GM19023 (cell line): ENCODE data around the gene FHIP1B.
"Not testable (repeated sequence)": the region's sequence is repeated elsewhere in the genome, so short reads cannot be mapped to it uniquely, and the experiment has no call there.

Experiments used
- ATAC-seq: cut with Tn5 transposase; IDR thresholded peaks from one replicate; pipeline ENCODE4 v1.9.1; 2021; ENCODE audit warnings: mild to moderate bottlenecking, moderate library complexity; ENCODE audit not compliant: unreplicated experiment

FHIP1B gene

GRCh38 chr11:6234387-6235107, at the start of gene FHIP1B:
TSS of gene FHIP1B (minus strand) at chr11:6234636. CDS start at chr11:6224516, 10,120 bp downstream.
- peak; percentile 95 for ATAC-seq

DNA sequence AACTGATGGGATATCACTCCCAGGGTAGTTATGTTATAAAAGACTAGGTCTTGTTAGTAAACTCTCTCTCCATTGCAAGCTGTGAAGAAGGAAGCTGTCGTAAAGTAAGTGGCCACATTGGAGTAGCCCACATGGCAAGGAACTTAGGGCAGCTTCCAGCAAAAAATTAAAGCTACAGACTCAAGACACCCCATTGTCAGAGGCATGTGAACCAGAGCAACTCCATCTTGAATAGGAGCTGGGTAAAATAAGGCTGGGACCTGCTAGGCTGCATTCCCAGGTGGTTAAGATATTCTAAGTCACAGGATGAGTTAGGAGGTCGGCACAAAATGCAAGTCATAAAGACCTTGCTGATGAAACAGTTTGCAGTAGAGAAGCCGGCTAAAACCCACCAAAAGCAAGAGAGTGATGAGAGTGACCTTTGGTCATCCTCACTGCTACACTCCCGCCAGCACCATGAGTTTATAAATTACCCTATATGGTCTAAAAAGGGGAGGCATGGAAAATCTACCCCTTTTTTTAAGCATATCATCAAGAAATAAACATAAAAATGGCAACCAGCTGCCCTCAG, 49.1 kb upstream of the FHIP1B start:
- no peak for ATAC-seq

DNA sequence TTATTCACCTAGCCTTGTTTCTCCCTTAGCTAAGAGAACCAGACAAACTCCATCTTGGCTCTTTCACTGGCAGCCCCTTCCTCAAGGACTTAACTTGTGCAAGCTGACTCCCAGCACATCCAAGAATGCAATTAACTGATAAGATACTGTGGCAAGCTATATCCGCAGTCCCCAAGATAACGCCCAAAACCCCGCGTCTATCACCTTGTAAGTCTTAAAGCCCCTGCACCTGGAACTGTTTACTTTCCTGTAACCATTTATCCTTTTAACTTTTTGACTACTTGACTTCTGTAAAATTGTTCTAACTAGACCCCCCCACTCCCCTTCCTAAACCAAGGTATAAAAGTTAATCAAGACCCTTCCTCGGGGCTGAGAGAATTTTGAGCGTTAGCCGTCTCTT, 46.4 kb upstream of the FHIP1B start:
- not testable (repeated sequence) for ATAC-seq

DNA sequence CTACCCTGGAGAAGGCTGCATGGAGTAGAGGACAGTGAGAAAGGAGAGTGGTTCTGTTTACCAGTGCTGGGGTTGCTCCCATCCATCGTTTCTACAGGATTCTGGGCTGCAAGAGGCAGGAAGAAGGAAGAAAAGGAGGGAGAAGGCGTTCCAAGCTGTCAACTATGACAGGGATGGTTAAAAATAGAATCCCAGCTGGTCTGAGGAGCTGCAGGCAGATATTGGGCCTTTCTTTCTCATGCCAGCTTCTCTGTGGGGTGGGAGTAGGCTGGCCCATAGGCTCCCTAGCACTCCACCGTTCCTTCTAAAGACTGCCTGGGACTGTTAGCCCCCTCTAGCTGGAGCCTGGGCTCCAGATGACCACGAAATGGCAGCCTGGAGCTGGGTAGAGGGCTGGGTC, 38.8 kb upstream of the FHIP1B start:
- ATAC-seq = no peak

GRCh38 chr11:6271598-6271997, 37.2 kb upstream of the FHIP1B start:
- no peak for ATAC-seq

GRCh38 chr11:6270584-6271246, 36.3 kb upstream of the FHIP1B start:
- no peak for ATAC-seq

DNA sequence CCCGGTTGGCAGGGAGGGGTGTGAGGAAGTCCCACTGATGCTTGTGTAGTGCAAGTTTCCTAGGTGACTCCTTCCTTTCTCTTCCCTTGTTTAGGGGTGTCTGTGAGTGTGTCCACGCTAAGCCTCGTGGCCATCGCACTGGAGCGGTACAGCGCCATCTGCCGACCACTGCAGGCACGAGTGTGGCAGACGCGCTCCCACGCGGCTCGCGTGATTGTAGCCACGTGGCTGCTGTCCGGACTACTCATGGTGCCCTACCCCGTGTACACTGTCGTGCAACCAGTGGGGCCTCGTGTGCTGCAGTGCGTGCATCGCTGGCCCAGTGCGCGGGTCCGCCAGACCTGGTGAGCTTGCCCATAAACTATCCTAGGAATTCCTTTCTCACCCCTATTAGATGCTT, 35.6 kb upstream of the FHIP1B start:
- no peak for ATAC-seq

DNA sequence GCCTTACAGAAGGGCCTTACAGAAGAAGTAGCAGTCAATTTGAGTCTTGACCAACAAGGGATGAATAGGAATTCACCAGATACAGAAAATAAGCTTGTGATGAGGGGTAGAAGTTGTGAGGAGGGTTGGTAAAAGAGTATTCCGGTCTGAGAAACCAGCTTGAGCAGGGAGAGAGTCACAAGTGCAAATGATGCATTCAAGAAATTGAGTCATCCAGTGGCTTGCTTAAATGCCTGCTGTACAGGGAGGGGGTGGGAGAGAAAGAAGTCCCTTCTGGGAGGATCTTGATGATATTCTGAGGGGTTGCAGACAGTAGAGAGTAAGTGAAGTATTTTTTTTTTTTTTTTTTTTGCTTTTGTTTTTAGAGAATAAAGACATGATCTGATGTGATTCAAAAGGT, 34.4 kb upstream of the FHIP1B start:
- ATAC-seq = no peak

DNA sequence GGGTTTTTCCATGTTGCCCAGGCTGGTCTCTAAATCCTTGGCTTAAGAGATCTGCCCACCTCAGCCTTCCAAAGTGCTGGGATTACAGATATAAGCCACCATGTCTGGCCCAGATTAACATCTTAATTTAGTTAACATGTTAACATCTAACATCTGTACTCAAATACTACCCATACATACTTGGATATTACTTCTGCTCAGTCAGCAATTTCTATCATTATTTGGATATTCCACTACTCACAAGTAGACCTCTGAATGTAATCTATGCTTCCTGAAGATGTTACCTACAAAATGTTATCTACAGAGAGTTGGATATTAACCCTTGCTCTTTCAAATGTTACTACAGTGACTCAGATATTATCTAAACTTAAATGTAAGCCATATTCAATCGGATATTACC, 29.2 kb upstream of the FHIP1B start:
- ATAC-seq = no peak

DNA sequence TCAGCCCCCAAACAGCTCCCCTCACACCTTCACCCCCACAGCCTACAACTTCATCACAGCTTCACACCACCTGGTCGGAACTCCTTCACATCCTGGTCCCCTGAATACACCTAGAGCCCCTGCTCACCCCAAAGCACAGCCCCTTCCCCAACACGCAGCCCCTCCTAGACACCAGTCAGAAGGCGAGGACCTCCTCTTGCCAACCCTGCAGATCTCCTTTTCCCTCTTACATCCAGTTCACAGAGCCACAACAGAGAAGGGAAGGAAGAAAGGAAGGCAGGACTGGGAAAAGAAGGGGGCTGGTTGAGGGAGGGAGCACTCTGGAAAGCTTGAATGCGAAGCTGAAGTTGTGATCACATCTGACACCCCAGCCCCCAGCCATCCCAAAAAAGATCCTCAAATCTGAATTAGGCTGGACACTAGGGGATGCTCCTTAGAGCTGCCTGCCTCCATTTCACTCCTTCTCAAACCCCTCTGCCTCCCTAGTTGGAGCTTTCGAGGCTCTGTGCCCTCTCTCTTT, 25.8 kb upstream of the FHIP1B start:
- no peak for ATAC-seq

- ATAC-seq = no peak
Measured at GRCh38 chr11:6258571-6259081, 24.2 kb upstream of the FHIP1B start.

DNA sequence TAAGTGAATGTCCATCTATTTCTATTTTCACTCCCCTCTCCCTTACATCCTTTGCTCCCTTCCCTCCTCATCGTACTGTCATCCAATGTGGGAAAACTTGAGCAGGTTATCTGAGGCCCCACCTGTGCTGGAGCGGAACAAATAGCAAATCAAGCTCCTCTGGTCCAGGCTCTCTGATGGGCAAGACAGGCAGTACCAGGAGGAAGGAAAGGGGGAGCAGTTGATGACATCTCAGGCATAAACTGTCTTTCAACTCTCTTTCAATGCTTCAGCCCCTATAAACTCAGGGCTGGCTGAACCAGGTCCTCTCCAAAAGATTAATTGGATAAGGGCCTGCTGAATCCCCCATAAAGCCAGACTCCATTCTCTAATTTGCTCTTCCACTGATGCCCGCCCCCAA, 23.7 kb upstream of the FHIP1B start:
- ATAC-seq = no peak

DNA sequence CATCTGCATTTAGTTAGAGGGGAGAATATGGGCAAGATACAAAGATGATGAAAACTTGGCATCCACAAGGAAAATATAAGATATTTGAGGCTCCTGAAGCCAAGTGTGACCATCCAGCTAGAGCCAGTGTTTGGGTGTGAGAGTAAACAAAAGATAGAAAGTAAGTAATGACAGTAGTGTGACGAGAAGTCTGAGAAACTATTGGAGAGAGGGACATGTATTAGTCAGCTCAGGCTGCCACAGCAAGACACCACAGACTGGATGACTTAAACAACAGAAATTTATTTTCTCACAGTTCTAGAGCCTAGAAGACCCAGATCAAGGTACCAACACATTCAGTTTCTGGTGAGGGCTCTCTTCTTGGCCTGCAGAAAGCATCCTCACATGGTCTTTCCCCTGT, 18.8 kb upstream of the FHIP1B start:
- ATAC-seq = peak; percentile 49

- ATAC-seq = no peak
Measured at GRCh38 chr11:6251990-6252473, 17.6 kb upstream of the FHIP1B start.

DNA sequence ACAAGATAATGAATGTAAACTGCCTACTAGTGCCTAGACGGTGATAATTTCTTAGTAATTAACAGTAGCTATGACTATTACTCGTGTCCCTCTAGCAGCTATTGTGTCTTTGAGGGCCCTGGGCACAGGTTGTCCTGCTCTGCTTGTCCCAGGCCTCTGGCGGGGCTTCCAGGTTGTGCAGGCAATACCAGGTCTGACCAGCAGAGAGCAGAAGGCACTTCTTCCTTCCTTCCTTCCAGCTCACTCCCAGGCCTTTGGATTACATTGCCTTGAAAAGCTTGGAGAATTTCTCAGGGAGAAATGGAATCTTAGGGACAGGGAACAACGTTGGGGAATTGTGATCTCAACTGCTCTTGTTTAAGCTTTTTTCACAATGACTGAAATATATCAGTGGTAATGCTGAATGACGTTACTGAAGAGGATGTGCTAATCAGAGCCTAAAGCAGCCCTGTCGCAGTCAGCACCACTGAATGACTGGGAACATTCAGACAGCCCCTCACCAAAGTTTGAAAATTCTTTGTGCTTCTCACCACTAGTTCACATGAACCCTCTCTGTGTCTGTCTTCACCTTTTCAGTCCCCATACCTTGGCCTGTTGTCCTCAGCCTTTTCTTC, 16.8 kb upstream of the FHIP1B start:
- ATAC-seq = peak; percentile 63

- no peak for ATAC-seq
Measured at GRCh38 chr11:6249770-6250555, 15.5 kb upstream of the FHIP1B start.

GRCh38 chr11:6248897-6249296, 14.5 kb upstream of the FHIP1B start:
- ATAC-seq = not testable (repeated sequence)

DNA sequence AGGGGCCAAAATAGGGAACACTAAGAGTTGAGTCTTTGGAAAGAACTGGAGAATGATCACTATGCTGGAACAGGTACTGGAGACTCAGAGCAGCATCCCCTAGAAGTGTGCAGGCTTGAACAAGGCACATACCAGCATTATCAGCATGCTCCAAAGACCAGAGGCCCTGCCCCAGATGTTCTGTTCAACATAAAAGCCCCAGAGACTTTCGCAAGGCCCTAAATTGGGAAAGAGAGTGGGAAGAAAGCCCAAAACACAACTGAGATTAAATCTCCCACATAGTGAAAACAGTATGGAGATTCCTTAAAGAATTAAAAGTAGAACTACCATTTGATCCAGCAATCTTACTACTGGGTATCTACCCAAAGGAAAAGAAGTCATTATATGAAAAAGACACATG, 13.8 kb upstream of the FHIP1B start:
- ATAC-seq = no peak

GRCh38 chr11:6245536-6245935, 11.1 kb upstream of the FHIP1B start:
- ATAC-seq = no peak

DNA sequence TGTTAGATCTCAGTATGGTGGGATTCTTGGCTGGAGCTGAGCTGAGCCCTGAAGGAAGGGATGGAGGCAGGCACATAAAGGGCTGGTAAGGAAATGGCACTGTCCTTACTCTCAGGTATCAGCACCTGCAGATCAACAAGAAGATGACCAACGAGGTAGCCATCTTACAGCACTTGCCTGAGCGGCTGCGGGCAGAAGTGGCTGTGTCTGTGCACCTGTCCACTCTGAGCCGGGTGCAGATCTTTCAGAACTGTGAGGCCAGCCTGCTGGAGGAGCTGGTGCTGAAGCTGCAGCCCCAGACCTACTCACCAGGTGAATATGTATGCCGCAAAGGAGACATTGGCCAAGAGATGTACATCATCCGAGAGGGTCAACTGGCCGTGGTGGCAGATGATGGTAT, 6.9 kb upstream of the FHIP1B start:
- no peak for ATAC-seq
